ENCODE data around the gene SOX18.

The SOX18 gene

DNA sequence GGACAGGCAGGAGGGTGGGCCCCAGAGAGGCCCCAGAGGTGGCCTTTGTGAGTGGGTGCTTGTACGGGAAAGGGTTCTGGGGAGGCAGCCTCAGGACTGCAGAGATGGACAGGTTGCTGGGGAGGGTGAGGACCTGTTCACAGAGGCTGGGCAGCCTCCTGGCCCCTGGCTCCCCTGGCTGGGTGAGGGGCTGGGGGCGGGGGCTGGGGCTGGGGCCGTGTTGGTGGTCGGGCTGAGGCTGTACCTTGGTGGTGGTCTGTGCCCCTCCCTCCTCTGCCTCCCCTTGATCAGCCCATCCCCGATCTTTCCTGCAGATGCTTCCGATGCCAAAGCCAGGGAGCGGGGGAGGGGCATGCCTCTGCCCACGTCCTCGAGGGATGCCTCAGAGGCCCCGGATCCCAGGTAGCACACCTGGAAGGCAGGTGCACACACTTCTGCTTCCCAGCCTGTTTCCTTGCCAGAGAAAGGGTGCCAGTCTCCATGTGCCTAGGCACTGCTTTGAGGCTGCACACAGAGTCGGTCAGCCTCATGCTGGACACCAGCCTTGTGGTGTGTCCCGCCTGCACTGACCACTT is 18.4 kb upstream of the SOX18 start:
- no peak for DNase-seq

- DNase-seq: no peak
Observed at GRCh38 chr20:64067005-64067632, 17.7 kb upstream of the SOX18 start.

- DNase-seq: no peak
Observed at GRCh38 chr20:64065974-64066343, 16.5 kb upstream of the SOX18 start.

DNA sequence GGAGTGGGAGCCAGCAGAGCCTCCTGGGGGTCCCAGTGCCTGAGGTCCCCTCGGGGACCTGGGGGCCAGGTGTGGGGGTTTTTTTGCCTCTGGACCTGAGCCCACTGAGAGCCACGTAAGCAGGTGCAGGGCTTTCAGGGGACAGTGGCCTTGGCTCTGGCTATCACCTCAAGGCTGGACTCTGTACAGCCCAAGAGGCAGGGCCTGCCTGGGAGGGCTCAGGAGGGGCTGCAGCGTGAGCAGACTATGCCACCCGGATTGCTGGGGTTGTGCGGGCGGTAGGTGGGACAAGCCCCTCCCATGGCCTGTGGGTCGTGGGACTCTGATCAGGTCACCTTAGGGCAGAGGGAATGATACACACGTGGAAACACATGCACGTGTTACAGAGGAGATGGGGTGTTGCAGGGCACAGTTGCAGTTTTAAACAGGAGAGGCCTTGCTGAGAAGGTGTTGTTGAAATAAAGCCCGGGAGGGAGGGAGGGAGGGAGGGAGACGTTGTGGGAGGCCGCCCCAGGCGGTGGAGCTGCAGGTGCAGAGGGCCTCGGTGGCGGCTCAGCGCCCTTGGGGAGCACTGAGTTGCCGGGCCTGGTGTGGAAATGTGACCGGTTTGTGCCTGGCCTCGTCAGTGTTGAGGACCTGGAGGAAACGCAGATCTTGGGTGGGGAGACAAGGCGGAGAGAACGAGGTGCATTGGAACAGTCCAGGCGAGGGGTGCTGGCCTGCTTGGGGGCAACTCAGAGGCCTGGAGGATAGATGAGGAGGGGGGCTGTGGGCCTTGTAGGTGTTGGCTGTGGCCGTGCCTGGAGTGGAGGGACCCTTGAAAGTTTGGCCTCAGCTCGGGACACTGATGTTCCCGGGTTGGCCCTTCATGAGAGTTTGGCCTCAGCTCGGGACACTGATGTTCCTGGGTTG is 15.9 kb upstream of the SOX18 start:
- no peak for DNase-seq

- no peak for DNase-seq
Observed at GRCh38 chr20:64064145-64064698, 14.8 kb upstream of the SOX18 start.

DNA sequence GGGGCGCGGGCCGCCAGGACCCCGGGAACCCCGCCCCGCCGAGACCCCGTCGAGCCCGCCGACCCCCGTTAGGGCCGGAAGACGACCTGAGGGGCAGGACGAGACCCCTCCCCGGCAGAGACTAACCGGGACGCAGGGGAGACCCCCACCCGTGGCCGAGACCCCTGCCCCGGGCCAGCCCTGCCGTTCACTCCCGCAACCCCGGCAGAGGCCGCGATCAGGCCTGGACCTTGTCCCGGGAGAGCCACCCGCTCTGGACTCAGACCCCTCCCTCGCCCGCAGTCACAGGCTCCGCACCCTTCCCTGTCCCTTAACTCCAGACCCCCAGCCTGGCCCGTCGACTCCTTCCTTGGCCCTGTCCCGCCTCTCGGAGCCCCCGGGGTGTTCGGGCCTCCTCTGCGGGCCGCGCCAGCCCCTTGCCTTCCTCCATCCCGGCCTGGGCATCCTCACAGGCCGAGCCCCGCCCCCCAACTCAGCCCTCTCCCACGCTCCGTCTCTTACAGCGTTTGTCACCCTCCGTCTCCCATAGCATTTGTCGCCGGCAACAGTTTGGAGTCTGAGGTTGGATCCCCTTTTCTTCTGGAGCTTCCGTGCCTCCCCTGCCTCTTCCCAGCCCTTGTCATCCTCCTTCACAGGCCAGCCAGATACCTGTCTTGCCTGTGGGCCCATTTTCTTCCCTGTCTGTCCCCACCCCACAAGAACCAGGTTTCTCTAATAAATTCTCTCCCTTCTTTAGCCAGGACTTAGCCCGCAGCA is 14.1 kb upstream of the SOX18 start:
- DNase-seq: peak; percentile 63

GRCh38 chr20:64062596-64063388 is 13.4 kb upstream of the SOX18 start, which contains the start of gene TCEA2:
Gene TCEA2 (plus strand): TSS chr20:64063198. CDS start chr20:64063313, 115 bp downstream.
- peak; percentile 97 for DNase-seq

DNA sequence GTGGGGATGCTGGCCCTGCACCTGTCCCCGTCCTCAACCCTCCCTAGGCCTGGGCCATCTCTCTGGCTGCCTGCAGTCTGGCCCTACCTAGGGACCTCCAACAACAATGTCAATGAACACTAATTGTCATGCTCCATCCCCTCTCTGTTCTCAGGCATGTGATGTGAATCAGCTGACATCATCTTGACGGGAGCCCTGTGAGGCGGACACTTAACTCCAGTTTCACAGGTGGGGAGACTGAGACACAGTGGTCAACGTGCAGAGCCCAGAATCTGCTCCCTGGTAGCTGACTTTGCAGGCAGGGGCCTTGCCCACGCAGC is 12.8 kb upstream of the SOX18 start:
- DNase-seq: no peak

DNA sequence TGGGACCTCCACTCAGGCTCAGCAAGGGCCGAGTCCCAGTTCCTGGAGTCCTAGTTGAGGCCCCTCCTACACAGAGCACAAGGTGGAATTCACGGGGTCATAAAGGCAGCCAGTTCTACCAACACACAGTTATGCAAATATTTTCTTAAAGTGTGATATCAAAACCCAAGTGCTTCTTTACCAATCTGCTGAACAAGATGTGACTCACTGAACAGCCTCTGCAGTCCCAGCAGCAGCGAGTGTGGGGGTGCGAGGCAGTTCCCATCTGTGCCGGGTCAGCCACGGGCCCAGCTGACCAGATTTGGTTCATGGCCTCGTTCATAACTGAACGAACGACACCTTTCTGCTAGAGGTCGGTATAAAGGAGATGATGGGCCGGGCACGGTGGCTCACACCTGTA is 9.1 kb upstream of the SOX18 start:
- DNase-seq: no peak

DNA sequence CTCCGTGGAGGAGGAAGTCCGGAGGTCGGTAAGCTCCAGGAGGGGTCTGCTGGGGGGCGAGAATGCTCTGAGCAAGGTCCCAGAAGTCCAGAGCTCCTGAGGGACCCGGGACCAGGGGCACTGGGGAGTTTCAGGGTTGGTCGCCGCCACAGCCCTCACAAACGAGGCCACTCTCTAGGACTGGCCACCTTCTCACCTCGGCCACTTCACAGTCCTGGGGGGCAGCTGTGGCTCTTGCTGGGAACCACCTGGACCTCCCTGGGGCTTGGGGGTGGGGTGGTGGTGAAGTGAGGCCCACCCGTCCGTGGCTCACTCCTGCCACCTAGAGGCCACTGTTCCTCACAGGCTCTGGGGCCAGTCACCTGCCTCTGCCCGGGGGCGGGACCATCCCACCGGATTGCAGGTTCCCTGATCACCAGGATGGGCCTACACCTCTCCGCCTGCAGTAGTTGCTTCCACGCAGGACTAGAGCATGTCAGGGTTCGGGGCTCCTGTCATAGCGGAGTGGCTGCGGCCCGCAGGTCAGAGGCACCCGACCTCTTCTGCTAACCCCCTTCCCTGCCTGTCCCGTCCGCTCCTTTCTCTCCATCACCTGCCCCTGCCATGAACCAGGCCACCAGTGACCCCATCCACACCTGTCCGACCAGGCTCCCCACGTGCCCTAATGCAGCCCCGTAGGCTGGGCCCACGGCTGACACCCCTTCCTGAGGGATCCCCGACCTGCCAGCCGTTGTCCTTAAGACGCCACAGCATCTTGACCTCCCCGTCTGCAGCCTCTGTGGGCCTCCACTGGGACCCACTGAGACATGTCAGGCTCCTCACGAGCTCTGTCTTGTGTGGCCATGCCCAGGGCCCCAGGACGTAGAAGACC is 8.4 kb upstream of the SOX18 start:
- peak; percentile 76 for DNase-seq

DNA sequence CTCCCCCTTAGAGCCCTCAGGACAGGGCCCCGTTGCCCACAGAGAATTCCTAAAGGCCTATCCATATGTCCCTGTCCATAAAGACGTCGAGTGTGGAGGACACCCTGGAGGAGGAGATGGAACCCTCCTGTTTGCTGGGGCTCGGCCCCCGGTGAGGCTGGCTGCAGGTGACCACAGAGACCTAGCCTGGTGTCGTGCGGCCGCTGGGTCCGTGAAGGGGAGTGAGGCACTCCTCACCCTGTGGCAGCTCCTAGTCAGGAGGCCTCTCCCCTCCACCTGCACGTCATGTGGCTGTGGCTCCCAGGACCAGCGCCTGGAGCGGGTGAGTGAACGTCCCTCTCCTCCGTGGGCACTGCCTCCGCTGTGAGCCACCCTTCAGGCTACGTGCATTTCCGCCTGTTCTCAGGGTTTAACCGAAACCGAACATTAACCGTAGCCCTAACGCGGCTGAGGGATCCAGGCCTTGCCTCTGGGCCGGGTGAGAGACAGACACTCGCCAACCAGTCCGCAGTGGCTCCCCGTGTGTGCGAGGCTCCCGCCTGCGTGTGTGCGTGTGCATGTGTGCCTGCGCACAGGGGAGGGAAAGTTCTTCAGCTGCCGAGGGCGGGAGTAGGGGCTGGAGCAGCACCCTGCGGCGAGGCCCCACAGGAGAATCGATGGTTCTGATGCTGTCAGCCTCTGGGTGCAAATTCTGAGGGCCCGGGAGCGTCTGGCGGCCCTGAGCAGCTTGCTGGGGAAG is 7.6 kb upstream of the SOX18 start:
- DNase-seq: no peak

DNA sequence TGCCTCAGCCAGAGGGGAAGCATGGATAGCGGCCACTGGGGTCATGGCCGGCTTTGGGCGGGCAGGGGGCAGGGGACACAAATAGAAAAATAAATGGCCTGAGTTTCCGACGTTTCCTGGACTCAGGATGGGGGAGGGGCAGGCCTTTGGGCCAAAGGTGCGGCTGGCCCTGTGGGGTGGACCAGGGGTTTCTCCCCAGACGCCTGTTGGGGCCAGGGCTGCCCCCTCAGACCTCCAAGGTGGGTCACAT is 7.1 kb upstream of the SOX18 start:
- DNase-seq: no peak

- DNase-seq: no peak
Observed at GRCh38 chr20:64055893-64056638, 6.6 kb upstream of the SOX18 start.

DNA sequence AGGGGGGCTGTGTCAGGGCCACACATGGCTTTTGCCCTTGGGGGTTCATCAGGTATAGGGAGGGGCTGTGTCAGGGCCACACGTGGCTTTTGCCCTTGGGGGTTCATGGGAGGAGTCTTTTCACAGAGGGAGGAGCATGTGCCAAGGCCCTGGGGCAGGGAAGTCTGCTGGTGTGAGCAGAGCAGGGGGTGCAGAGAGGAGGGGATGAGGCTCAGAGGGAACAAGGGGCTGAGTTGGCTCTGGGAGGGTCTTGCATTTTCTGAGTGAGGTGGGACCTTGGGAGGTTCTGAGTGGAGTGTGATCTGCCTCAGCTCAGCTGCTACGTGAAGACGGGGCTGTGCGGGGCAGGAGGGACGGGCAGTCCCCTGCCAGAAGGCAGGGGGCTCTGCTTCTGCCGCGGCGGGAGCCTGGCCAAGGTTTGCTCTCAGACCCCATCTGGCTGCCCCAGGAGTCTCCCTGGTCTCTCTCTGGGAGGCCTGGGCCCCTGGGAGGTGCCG is 6.0 kb upstream of the SOX18 start:
- no peak for DNase-seq

DNA sequence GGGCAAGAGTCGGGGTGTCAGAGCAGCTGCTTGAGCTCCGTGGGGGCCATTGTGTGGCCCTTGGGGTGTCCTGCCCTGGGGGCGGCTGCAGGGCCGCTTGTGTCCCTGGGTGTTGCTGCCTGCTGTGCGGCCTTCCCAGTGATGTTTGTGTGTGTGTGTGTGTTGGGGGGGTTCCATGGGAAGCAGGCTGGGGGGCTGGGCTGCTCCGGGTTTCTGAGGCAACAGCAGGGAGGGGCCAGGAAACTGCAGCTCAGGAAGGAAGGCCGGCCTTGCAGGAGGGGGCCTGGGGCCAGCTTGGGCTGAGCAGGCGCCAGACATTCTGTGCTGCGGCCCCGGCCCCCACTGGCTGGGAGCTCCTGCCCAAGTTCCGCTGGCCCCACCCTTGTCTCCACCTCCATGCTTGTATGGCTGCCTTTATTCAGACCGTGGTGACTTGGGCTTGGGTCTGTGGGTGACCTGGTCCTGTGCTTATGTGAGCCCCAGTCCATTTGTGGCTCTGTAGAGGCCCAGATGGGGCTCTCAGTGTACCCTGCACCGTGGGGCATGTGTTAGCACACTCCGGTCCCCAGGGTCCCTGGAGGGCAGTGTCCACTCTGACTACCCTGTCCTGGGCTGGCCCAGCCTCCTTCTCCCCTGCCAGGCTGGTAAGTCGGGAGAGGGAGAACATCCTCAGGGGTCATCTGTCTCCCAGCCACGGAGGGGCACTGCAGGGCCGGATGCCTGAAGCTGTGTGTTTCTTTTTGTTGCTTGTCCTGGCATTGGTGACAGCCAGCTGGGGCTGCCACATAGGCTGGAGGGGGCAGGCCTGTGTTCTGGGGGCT is 4.6 kb upstream of the SOX18 start:
- no peak for DNase-seq

GRCh38 chr20:64052987-64053840 is 3.8 kb upstream of the SOX18 start:
- DNase-seq: no peak

DNA sequence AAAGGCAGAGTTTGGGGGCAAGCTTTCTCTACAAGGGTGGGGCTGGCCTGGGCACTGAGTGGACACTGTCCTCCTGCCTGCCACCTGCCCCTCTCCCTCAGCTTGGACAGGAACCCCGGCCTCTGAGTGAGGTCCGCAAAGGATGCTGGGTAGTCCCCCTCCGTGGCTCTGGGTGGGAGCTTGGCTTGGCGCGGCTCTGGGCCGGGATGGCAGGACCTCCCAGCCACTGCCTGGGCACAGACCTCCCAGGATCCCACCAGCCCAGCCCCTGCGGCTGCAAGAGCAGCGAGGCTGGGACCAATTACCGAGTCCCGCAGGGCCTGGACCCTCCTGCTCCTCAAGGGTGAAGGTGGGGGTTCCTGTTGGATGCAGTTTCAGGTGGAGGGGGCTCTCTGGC is 2.9 kb upstream of the SOX18 start:
- DNase-seq: no peak

Measured in retina (tissue), 1 donor.